Measurements from ENCODE around the gene SYNDIG1L.

DNA sequence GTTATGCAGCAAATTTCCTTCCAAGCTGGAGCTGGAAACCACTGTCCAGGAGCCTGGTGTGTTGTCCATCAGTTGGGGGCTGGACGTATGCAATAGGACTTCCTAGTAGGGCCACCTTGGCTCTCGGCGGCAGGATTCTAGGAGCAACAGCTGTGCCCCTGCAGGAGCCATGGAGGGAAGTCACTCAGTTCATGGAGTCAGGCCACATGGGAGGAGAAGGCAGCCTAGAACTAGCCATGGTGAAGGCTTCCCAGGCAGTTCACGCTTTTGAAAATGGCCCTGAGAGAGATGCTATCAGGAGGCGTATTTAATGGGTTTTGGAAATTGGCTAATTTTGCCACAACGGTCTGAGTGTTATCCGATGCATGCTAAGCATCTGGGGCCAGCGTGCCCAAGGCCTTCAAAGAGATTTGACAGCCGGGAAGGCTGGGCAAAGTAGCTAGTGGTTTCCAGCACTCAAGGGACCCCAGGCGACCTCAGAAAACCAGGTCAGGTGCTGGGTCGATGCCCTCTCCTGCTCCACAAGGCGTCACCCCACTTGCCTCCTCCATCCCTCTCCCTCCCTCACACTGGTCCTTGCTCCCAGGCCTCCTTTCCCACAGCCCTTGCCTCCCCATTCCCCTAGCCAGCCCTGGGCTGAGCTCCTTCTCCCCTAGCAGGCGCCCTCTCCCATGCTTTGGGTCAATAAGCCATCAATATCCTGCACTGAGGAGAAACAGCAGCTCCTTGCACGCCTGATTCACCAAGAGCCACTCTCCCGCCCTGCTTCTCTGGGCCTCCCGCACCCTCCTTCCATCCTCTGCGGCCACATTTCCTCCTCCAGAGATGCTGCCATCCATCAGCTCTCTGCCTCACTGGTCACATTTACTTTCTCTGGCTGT lies 30.9 kb upstream of the SYNDIG1L start:
- TF ChIP-seq, protein P1, sequence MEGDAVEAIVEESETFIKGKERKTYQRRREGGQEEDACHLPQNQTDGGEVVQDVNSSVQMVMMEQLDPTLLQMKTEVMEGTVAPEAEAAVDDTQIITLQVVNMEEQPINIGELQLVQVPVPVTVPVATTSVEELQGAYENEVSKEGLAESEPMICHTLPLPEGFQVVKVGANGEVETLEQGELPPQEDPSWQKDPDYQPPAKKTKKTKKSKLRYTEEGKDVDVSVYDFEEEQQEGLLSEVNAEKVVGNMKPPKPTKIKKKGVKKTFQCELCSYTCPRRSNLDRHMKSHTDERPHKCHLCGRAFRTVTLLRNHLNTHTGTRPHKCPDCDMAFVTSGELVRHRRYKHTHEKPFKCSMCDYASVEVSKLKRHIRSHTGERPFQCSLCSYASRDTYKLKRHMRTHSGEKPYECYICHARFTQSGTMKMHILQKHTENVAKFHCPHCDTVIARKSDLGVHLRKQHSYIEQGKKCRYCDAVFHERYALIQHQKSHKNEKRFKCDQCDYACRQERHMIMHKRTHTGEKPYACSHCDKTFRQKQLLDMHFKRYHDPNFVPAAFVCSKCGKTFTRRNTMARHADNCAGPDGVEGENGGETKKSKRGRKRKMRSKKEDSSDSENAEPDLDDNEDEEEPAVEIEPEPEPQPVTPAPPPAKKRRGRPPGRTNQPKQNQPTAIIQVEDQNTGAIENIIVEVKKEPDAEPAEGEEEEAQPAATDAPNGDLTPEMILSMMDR (IDR thresholded peaks at IDR 0.05), result no peak
- TF ChIP-seq POLR2AphosphoS5 (IDR thresholded peaks at IDR 0.05) (no peak), POLR2A (IDR thresholded peaks at IDR 0.05) (no peak)

Data from prostate gland (tissue), 2 donors.